Parathyroid adenoma (tissue), 2 donors: ENCODE data around the gene NECTIN1.

ENCODE experiments used
- H2AFZ ChIP-seq: fragments of 300-600 bp; sonication (generic); one replicate; pipeline ENCODE4 v1.7.0; 2017; ENCODE audit warnings: antibody characterized with exemption, mild to moderate bottlenecking
- H3K27ac ChIP-seq: fragments of 300-600 bp; sonication (generic); one replicate; pipeline ENCODE4 v1.7.0; 2017
- H3K27me3 ChIP-seq: fragments of 300-600 bp; sonication (generic); one replicate; pipeline ENCODE4 v1.7.0; 2017; ENCODE audit warnings: low read length; ENCODE audit not compliant: control insufficient read depth, insufficient read depth
- H3K36me3 ChIP-seq: fragments of 300-600 bp; sonication (generic); one replicate; pipeline ENCODE4 v1.7.0; 2017; ENCODE audit warnings: low read length; ENCODE audit not compliant: control insufficient read depth, insufficient read depth
- H3K4me1 ChIP-seq: fragments of 300-600 bp; sonication (generic); one replicate; pipeline ENCODE4 v1.7.0; 2017; ENCODE audit warnings: control low read depth
- H3K4me2 ChIP-seq: fragments of 300-600 bp; sonication (generic); one replicate; pipeline ENCODE4 v1.7.0; 2017; ENCODE audit warnings: low read length
- H3K4me3 ChIP-seq: fragments of 300-600 bp; sonication (generic); one replicate; pipeline ENCODE4 v1.7.0; 2017; ENCODE audit warnings: low read depth, low read length
- H3K79me2 ChIP-seq: fragments of 300-600 bp; sonication (generic); one replicate; pipeline ENCODE4 v1.7.0; 2017; ENCODE audit warnings: control low read depth
- H3K9ac ChIP-seq: fragments of 300-600 bp; sonication (generic); one replicate; pipeline ENCODE4 v1.7.0; 2017; ENCODE audit warnings: mild to moderate bottlenecking
- H3K9me3 ChIP-seq: fragments of 300-600 bp; sonication (generic); one replicate; pipeline ENCODE4 v1.7.0; 2017; ENCODE audit warnings: low read length; ENCODE audit not compliant: control insufficient read depth
- CTCF ChIP-seq: fragments of 300-600 bp; sonication (generic); IDR thresholded peaks from one replicate; pipeline ENCODE4 v1.7.0; 2017; ENCODE audit warnings: antibody characterized with exemption, mild to moderate bottlenecking
- donor health status: primary hyperparathyroidism.

Gene NECTIN1

GRCh38 chr11:119647254-119647653 is 81.7 kb downstream of the NECTIN1 start:
- H2AFZ ChIP-seq = no peak overlapping the region
- H3K4me3 ChIP-seq = no peak overlapping the region
- no peak overlapping the region for H3K27ac ChIP-seq
- H3K9ac ChIP-seq = no peak overlapping the region
- no peaks in the 10 kb centered on the region for H3K9me3 ChIP-seq
- H3K36me3 ChIP-seq = no peaks in the 10 kb centered on the region
- no peaks in the 10 kb centered on the region for H3K27me3 ChIP-seq
- no peaks in the 10 kb centered on the region for H3K79me2 ChIP-seq
- no peak overlapping the region for H3K4me2 ChIP-seq
- no peaks in the 10 kb centered on the region for H3K4me1 ChIP-seq
- TF ChIP-seq CTCF = no peak

GRCh38 chr11:119645018-119645417 is 84.0 kb downstream of the NECTIN1 start:
- no peak for TF ChIP-seq CTCF
- H3K9me3 ChIP-seq = no peaks in the 10 kb centered on the region
- no peaks in the 10 kb centered on the region for H3K36me3 ChIP-seq
- no peak overlapping the region for H3K4me3 ChIP-seq
- H3K27me3 ChIP-seq = no peaks in the 10 kb centered on the region
- no peaks in the 10 kb centered on the region for H3K79me2 ChIP-seq
- H2AFZ ChIP-seq = no peak overlapping the region
- H3K4me1 ChIP-seq = no peaks in the 10 kb centered on the region
- no peak overlapping the region for H3K4me2 ChIP-seq
- no peak overlapping the region for H3K9ac ChIP-seq
- H3K27ac ChIP-seq = no peak overlapping the region

- no peak overlapping the region for H3K4me3 ChIP-seq
- H3K36me3 ChIP-seq = no peaks in the 10 kb centered on the region
- H3K9me3 ChIP-seq = no peaks in the 10 kb centered on the region
- H2AFZ ChIP-seq = no peak overlapping the region
- no peak overlapping the region for H3K27ac ChIP-seq
- no peaks in the 10 kb centered on the region for H3K79me2 ChIP-seq
- no peaks in the 10 kb centered on the region for H3K4me1 ChIP-seq
- no peak overlapping the region for H3K4me2 ChIP-seq
- H3K9ac ChIP-seq = no peak overlapping the region
- H3K27me3 ChIP-seq = no peaks in the 10 kb centered on the region
- no peak for TF ChIP-seq CTCF
Measured at GRCh38 chr11:119644502-119644901, 84.5 kb downstream of the NECTIN1 start.

- Histone ChIP-seq H3K9ac (no peak overlapping the region), H3K79me2 (no peaks in the 10 kb centered on the region), H3K36me3 (no peaks in the 10 kb centered on the region), H2AFZ (no peak overlapping the region), H3K4me1 (no peaks in the 10 kb centered on the region), H3K27me3 (no peaks in the 10 kb centered on the region), H3K4me3 (no peak overlapping the region), H3K9me3 (no peaks in the 10 kb centered on the region), H3K27ac (no peak overlapping the region), H3K4me2 (no peak overlapping the region)
- TF ChIP-seq CTCF = no peak
Measured at GRCh38 chr11:119643876-119644225, 85.1 kb downstream of the NECTIN1 start.

- Histone ChIP-seq H3K27me3 (no peaks in the 10 kb centered on the region), H3K9ac (no peak overlapping the region), H3K27ac (no peak overlapping the region), H3K4me2 (no peak overlapping the region), H3K4me1 (no peaks in the 10 kb centered on the region), H3K79me2 (no peaks in the 10 kb centered on the region), H3K36me3 (no peaks in the 10 kb centered on the region), H2AFZ (no peak overlapping the region), H3K9me3 (no peaks in the 10 kb centered on the region), H3K4me3 (no peak overlapping the region)
- no peak for TF ChIP-seq CTCF
Measured at GRCh38 chr11:119643212-119643875, 85.7 kb downstream of the NECTIN1 start.
